ENCODE results near the gene CFAP20DC. TPM values are rescaled to one million over a fixed set of nuclear protein-coding genes. Genes with fewer than 3 reads are reported as not detected.

The CFAP20DC gene
- total RNA-seq, 1 donor from 2014 or later: 5.1 TPM

DNA sequence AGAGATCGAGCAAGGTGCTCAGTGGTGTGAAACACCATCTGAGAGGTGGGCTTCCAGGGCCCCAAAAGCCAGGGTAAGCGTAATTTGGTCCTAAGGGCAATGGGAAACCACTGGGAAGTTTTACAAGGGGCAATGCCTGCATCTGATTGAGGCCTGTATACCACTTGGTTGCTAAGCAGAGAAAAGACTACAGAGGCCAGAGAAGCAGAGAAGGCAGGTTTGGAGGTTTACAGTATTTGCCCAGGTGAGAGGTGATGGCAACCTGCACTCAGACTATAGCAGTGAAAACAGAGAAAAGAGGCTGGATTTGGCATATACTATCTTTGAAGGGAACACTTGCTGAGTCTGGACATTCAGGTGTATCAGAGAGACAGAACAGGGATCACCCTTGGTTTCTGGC lies 249.8 kb downstream of the CFAP20DC start:
- no peak for TF ChIP-seq CTCF (conservative IDR thresholded peaks at IDR 0.05; ENCODE audit: low read depth, low read length)
- no peak overlapping the region for H3K4me3 ChIP-seq (ENCODE audit: low read depth, low read length)
- no peak for DNase-seq (ENCODE audit: low read depth)

DNA sequence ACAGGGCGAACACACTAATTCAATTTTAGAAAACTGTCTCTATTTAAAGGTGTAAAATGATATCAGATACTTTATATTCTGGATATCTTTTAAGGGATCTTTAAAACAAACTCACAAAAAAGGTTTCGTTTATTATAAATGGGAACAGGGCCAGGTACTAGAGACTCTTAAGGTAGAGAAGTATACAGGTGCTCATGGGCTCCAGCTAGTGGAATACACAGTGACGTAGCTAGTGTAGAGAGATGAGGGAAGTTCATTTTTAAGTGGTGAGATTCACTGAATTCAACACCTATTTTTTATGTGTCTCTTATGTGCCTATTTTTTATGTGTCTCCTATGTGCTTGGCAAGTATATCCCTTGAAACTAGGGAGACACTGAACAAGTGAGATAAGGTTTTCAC lies 250.6 kb downstream of the CFAP20DC start:
- no peak for TF ChIP-seq CTCF (conservative IDR thresholded peaks at IDR 0.05; ENCODE audit: low read depth, low read length)
- no peak for DNase-seq (ENCODE audit: low read depth)
- no peak overlapping the region for H3K4me3 ChIP-seq (ENCODE audit: low read depth, low read length)

- DNase-seq (ENCODE audit: low read depth): no peak
- no peak for TF ChIP-seq CTCF (conservative IDR thresholded peaks at IDR 0.05; ENCODE audit: low read depth, low read length)
These were observed 251.5 kb downstream of the CFAP20DC start for GRCh38 chr3:58798312-58798711.

GRCh38 chr3:58794750-58795149 lies 255.1 kb downstream of the CFAP20DC start:
- no peak overlapping the region for H3K4me3 ChIP-seq (ENCODE audit: low read depth, low read length)
- TF ChIP-seq CTCF (conservative IDR thresholded peaks at IDR 0.05; ENCODE audit: low read depth, low read length): no peak

More at GRCh38 chr3:58798312-58798711, 251.5 kb downstream of the CFAP20DC start:
- H3K4me3 ChIP-seq (ENCODE audit: low read depth, low read length): no peak overlapping the region

DNA sequence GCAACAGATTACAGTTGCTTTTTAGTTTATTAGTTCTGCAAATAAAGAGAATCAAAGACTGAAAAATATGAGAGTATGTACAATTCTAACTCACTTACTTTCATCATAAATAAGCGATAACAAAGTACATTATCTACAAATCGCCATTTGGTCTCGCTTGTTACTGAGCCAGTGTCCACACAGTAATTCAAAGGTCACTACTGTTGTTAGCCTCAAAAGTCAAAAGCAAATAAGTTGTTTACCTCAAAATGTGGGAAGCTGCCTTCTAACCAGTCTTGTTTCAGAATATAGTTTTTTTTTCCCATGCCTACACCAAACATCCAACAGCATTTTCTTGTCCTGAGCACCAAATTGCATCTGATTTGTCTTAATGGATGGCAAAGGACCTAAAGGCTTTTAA lies 255.9 kb downstream of the CFAP20DC start:
- H3K4me3 ChIP-seq (ENCODE audit: low read depth, low read length): no peak overlapping the region
- TF ChIP-seq CTCF (conservative IDR thresholded peaks at IDR 0.05; ENCODE audit: low read depth, low read length): no peak

More at GRCh38 chr3:58794750-58795149, 255.1 kb downstream of the CFAP20DC start:
- no peak for DNase-seq (ENCODE audit: low read depth)

DNA sequence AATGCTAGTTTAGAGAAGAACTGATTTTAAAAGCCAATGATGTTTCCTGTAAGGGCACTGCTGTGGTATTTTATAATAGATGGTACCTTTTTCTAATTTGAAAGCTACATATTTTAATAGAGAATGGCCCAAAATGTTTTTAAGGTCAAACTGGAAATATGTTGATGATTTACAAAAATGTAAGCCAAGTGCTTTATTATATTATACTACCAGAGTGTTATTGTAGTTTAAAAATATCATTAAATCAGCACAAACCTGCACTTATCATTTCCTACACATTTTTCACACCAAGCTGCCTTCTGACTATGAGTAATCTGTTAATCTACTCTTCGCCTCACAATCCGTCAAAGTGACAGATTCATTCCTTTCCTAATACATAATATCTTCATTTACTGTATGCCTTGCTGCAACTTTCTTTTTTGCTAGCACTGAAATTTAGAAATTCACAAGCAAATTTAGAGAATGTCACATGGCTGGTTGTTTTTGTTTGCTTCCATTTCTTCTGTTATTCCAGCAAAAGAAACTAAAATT lies 256.8 kb downstream of the CFAP20DC start:
- DNase-seq (ENCODE audit: low read depth): no peak

More for the DNA sequence above, 255.9 kb downstream of the CFAP20DC start:
- DNase-seq (ENCODE audit: low read depth): no peak

More for the DNA sequence above, 256.8 kb downstream of the CFAP20DC start:
- no peak for TF ChIP-seq CTCF (conservative IDR thresholded peaks at IDR 0.05; ENCODE audit: low read depth, low read length)
- no peak overlapping the region for H3K4me3 ChIP-seq (ENCODE audit: low read depth, low read length)

Data from epithelial cell of proximal tubule (primary cell).